Hematopoietic multipotent progenitor cell treated with erythropoietin and hydrocortisone succinate and interleukin-3 and kit ligand, for 17 days (in vitro differentiated cells): ENCODE measurements around the gene LPCAT4.
"Not testable (repeated sequence)": the region's sequence is repeated elsewhere in the genome, so short reads cannot be mapped to it uniquely, and the experiment has no call there.

Experiments used
- DNase-seq: peaks from one replicate; pipeline ENCODE4 v3.0.0-alpha.2; 2015; ENCODE audit warnings: low spot score

Gene LPCAT4

GRCh38 chr15:34362047-34362773 is 4.8 kb downstream of the LPCAT4 start:
- DNase-seq: no peak

DNA sequence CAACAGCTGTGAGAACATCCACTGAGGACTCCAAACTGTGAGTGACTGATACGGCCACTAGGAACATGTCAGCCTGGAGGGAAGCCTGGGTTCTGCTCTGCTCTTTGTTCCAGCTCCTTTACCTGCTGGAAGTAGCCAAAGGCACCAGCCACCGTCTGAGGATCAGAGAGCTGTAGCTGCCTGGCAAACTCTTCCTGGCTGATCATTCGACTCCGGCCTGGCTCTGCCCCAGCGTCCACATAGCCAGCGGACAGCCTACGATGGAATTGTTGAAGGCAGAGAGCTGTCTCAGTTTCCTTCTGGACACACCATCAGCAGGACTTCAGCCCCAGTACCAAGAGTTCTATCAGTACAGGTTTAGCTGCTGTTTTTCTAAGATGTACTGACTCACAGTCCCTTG is 5.7 kb downstream of the LPCAT4 start:
- no peak for DNase-seq

- no peak for DNase-seq
Observed at GRCh38 chr15:34360298-34360697, 6.7 kb downstream of the LPCAT4 start.

DNA sequence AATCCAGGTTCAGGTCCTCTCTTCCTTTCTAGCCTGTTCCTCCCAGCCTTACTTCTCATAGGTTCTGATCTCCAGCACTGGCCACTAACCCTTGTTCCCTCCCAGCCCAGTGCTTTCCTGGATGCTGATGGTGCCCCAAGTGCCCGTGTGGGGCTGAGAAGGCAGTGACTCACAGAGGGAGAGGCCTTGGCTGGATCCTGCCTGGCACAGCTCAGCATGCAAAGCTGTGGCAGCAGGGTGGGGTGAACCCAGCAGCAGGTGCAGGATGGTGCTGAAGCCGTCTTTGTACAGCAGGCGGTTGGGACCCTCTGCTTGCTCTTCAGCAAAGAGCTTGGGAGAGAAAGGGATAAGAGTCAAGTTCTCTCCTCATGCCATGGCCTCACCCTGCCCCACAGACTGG is 7.6 kb downstream of the LPCAT4 start:
- no peak for DNase-seq

DNA sequence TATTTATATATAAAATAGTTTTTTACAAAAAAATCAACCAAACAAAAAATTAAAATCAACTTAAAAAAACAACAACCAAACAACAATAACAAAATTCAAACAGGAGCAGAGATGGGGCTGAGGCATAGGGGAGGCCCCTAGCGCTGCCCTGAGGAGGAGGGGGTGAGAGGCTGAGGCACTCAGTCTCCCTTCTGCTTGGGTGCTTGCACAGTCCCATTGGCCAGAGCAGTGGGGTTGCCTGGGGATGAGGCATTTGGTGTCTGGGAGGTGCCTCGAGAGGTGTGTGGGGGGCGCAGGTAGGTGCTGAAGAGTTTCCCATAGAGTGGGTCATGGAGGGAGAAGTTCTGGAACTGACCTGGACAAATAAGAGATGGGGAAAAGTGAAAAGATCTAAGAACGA is 8.0 kb downstream of the LPCAT4 start:
- no peak for DNase-seq

- no peak for DNase-seq
Observed at GRCh38 chr15:34358367-34358766, 8.6 kb downstream of the LPCAT4 start.

- no peak for DNase-seq
Observed at GRCh38 chr15:34357653-34358052, 9.3 kb downstream of the LPCAT4 start.

DNA sequence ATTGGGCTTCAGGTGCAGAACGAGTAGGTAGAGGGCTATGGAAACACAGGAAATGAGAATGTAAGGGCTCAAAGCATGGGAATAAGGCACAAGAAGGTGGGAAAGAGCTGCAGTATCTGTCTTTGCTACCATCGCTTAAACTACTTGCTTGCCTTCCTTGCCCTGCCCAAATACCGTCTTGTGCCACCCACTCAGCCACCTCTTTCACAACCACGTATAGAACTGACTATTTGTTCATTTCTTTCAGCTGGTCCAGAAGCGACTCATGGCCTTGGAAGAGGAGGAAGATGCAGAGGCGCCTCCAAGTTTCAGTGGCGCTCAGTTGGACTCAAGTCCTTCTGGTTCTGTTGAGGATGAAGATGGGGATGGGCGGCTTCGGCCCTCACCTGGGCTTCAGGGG is 11.8 kb downstream of the LPCAT4 start:
- DNase-seq: no peak

DNA sequence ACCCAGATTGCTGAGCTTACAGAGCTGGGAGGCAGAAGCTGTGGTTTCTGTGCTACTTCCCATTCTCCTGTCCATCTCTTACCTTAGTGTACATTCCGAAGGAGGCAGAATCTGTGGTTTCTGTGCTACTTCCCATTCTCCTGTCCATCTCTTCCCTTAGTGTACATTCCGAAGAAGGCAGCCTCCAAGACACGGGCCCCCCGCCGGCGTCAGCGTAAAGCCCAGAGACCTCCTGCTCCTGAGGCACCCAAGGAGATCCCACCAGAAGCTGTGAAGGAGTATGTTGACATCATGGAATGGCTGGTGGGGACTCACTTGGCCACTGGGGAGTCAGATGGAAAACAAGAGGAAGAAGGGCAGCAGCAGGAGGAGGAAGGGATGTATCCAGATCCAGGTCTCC is 12.7 kb downstream of the LPCAT4 start:
- DNase-seq: no peak

GRCh38 chr15:34353627-34354026 is 13.4 kb downstream of the LPCAT4 start:
- no peak for DNase-seq

DNA sequence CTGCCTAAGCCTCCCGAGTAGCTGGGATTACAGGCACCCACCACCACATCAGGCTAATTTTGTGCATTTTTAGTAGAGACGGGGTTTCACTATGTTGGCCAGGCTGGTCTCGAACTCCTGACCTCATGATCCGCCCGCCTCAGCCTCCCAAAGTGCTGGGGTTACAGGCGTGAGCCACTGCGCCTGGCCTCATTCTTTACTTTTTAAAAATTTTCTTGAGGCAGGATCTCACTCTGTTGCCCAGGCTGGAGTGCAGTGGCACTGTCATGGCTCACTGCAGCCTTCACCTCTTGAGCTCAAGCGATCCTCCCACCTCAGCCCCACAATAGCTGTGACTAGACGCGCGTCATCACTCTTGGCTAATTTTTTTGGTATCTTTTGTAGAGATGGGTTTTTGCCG is 14.0 kb downstream of the LPCAT4 start:
- not testable (repeated sequence) for DNase-seq

GRCh38 chr15:34349769-34350168 is 17.2 kb downstream of the LPCAT4 start:
- DNase-seq: no peak

DNA sequence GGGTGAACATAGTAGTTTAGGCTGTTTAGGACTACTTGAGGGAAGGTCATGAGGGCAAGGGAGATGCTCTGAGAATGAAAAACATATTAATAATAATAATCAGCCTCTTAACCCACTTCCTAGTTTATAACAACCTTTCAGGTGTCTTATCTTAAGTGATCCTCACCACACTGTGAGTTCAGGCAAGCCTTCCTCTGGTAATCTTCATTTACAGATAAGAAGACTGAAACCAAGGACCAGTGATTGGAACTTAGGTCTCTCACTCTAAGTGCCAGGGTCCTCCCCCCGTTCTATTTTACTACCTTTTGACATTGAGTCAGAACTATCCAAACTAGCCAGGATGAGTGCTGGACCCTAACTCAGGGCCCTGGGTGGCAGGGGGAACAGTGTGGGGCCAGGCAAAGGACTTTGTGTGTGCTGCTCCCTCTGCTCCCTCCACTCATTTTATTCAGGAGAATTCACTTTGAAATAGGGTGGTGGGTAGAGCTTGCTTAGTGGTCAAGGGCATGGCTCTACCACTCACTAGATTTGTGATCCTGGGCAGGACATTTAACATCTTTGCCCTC is 18.2 kb downstream of the LPCAT4 start:
- DNase-seq: no peak

- no peak for DNase-seq
Observed at GRCh38 chr15:34347951-34348638, 18.9 kb downstream of the LPCAT4 start.

DNA sequence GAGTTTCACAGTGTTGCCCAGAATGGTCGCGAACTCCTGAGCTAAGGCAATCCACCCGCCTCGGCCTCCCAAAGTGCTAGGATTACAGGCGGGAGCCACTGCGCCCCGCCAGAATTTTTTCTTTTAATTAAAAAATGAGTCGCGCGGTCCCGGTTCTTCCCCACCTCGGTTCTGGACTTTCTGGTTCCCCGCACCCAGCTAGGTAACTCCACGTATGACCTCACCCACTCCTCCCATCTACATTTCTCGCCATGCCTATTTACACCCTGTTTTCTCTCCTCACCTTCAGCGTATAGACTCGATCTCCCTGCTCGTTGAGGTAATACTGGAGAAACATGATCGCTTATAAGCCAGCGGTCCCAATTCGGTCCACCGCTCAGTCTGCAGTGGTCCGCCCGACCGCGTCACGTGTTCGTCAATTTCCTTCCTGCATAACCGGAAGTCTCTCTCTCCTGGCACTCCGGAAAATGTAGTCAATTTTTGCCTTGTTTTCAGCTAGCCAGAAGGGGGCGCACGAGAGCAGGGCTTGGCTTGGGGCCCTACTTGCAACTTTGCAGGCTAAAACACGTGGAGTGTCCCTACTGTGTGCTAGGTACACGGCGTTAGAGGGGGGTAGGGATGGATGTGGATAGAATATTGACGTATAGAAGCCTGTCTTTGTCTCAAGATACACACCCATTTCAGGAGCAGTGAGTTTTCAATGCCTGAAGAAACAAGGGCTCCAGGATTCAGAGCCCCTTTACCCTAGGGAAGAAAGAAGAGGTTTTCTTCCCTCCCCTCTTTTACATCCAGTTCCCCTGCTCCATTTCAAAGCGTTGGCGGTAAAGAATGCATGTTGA is 24.0 kb downstream of the LPCAT4 start, which contains the start of the genes NOP10 and NUTM1:
NOP10 (minus strand) TSS at position 400 of the 839 bp plus-strand sequence; CDS start at position 337, 63 bp downstream.
NUTM1 (plus strand) TSS at position 579 of the 839 bp plus-strand sequence. CDS start 382 bp downstream, outside the sequence.
- DNase-seq: peak; percentile 95

DNA sequence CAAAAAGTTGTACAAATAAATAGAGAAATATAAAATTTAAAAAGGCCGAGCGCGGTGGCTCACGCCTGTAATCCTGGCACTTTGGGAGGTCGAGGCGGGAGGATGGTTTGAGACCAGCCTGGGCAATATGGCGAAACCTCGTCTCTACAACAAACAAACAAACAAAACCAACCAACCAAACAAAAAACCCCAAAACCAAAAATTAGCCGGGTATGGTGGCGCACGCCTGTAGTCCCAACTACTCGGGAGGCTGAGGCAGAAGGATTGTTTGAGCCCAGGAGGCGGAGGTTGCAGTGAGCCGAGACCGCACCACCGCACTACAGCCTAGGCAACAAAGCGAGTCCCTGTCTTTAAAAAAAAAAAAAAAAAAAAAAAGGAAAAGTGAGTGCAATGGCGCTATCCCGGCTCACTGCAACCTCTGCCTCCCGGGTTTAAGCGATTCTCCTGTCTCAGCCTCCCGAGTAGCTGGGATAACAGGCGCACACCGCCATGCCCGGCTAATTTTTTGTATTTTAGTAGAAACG is 24.7 kb downstream of the LPCAT4 start:
- DNase-seq: not testable (repeated sequence)

DNA sequence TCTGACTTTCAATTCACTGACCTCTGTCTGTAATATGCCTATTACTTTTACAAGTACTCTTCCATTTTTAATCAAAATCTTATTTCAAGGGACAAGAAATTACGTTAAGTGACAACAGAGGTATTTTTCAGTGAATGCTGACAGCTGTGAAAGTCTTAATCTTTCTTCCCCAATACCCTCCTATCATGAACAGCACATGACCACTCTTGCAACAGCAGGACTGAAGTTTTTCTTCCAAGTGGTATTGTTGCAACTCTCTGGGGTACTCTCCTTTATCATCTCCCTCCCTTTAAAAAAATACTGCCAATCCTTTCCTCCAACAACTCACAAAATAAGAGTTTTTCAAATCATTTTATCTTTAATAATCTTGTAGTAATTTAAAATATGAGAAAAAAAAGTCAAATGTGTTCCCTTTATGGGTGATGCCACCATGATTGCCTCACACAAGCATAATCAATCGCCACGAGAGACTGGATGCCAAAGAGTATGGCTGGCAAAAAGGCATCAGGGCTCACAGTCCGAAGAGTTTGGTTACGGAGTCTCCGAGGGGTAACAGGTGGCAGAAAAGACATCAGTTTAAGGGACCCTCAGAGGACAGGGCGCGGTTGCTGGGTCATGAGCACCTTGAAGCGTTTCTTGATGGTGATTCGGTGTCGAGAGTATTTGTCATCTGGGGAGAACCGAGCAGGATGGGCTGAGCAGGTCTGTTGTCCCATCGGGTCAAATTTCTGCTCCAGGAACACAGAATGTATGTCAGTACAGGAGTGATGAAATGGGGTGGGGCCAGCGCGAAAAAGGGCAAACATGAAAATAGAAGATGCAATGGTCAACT is 25.4 kb downstream of the LPCAT4 start:
- DNase-seq: no peak

DNA sequence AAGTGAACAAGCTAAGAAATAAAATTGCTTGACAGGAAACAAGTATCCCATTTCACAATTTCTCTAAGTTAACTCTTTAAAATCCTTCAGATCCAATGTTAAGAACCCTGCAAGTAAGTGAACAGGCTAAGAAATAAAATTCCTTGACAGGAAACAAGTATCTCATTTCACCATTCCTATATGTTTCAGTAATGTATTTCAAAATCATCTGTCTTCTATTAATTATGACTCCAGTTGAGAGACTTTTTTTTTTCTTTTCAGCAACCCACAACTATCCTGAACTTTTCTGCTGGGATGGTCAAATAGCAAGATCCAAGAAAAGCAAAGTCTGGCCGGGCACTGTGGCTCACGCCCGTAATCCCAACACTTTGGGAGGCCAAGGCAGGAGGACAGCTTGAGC is 27.1 kb downstream of the LPCAT4 start:
- DNase-seq: no peak

GRCh38 chr15:34338347-34338746 is 28.6 kb downstream of the LPCAT4 start:
- DNase-seq: no peak

DNA sequence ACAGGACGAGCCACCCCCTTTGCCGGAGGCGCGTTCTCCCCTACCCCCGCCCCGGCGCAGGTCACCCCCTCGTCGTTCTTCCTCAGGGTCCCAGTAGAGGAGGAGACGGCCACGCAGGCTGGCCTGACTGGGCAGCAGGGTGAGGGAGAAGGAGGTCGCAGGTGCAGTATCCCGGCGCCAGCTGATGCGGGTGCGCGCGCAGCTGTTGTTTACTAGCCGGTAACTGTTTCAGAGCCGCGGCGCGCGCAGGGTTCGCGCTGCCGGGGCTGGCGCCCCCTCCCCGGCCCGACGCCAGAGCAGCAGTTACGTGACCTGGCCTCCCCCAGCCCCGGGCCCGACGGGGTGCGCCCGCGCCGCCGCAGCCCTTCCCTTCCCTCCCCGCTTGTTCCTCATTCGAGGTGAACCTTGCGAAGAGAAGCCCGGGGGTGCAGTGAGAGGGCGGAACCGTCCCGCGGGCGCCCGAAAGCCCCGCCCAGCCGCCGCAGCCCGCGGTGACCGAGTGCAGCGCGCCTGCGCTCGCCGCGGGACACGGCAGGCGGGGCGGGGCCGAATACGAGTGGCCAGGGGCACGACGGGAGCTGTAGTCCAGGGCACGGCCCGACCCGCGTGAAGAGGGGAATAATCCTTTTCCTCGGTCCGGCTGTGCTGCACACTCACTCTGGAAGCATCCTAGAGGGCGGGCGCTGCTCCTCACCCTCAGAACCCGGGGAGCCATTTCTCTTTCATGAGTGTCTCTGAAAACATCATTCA is 29.3 kb downstream of the LPCAT4 start, which contains the start of gene SLC12A6:
SLC12A6 (minus strand) TSS at position 225 of the 750 bp plus-strand sequence. CDS start 1,101 bp downstream, outside the sequence.
- DNase-seq: peak; percentile 96
